Neural cell (in vitro differentiated cells): ENCODE measurements around the gene SMIM31. TPM values are rescaled to one million over a fixed set of nuclear protein-coding genes. Genes with fewer than 3 reads are reported as not detected.

ENCODE experiments used
- H2AFZ ChIP-seq: fragments of 200-600, 300-800 bp; sonication (generic), shearing (Covaris generic); 2 replicates; pipeline ENCODE4 v1.6.0; 2014; ENCODE audit warnings: low read depth, mild to moderate bottlenecking, antibody characterized with exemption, low read length, moderate library complexity
- H3F3A ChIP-seq: fragments of 200-600 bp; shearing (Covaris generic); 2 replicates; pipeline ENCODE4 v1.6.1; 2016; ENCODE audit warnings: mild to moderate bottlenecking, moderate library complexity, mixed read lengths, antibody characterized with exemption, low read length; ENCODE audit not compliant: insufficient read depth, poor library complexity, severe bottlenecking
- H3K27ac ChIP-seq: fragments of 200-600, 300-800 bp; sonication (generic), shearing (Covaris generic); 2 replicates; pipeline ENCODE4 v1.5.1; 2014; ENCODE audit warnings: mild to moderate bottlenecking, low read length, moderate library complexity
- H3K27me3 ChIP-seq: fragments of 300-800, 200-600 bp; sonication (generic), shearing (Covaris generic); 2 replicates; pipeline ENCODE4 v1.6.0; 2014; ENCODE audit warnings: mild to moderate bottlenecking, low read depth, low read length, moderate library complexity; ENCODE audit not compliant: insufficient read depth
- H3K36me3 ChIP-seq: fragments of 300-800, 200-600 bp; sonication (generic), shearing (Covaris generic); 2 replicates; pipeline ENCODE4 v1.5.1; 2014; ENCODE audit warnings: mild to moderate bottlenecking, antibody characterized with exemption, low read length, moderate library complexity; ENCODE audit not compliant: insufficient read depth
- H3K4me2 ChIP-seq: fragments of 300-800, 200-600 bp; sonication (generic), shearing (Covaris generic); 2 replicates; pipeline ENCODE4 v1.6.0; 2014; ENCODE audit warnings: mild to moderate bottlenecking, low read length
- H3K4me3 ChIP-seq: fragments of 300-800, 200-600 bp; sonication (generic), shearing (Covaris generic); 2 replicates; pipeline ENCODE4 v1.5.1; 2014; ENCODE audit warnings: mild to moderate bottlenecking, low read length, moderate library complexity
- H3K79me2 ChIP-seq: fragments of 200-600 bp; shearing (Covaris generic); replicated peaks from 2 replicates; pipeline ENCODE4 v1.6.0; 2014; ENCODE audit warnings: mild to moderate bottlenecking, low read length, moderate library complexity; ENCODE audit not compliant: insufficient read depth
- H3K9ac ChIP-seq: fragments of 300-800, 200-600 bp; sonication (generic), shearing (Covaris generic); 2 replicates; pipeline ENCODE4 v1.6.1; 2016; ENCODE audit warnings: mild to moderate bottlenecking, low read length, mixed read lengths
- H3K9me2 ChIP-seq: fragments of 200-600 bp; shearing (Covaris generic); 2 replicates; pipeline ENCODE4 v1.6.1; 2016; ENCODE audit warnings: mild to moderate bottlenecking, low read length, mixed read lengths; ENCODE audit not compliant: insufficient read depth
- H3K9me3 ChIP-seq: fragments of 200-600, 300-800 bp; sonication (generic), shearing (Covaris generic); 2 replicates; pipeline ENCODE4 v1.6.1; 2016; ENCODE audit warnings: mild to moderate bottlenecking, mixed run types, low read length, moderate library complexity, mixed read lengths
- H4K20me1 ChIP-seq: fragments of 200-600 bp; shearing (Covaris generic); 2 replicates; pipeline ENCODE4 v1.6.1; 2016; ENCODE audit warnings: mild to moderate bottlenecking, mixed run types; ENCODE audit not compliant: insufficient read depth
- EP300 ChIP-seq: fragments of 450-650 bp; conservative IDR thresholded peaks from 2 replicates; pipeline ENCODE4 v1.6.1; 2014; ENCODE audit warnings: antibody characterized with exemption, mild to moderate bottlenecking, moderate library complexity; ENCODE audit not compliant: poor library complexity, severe bottlenecking
- EZH2 ChIP-seq: fragments of 200-600, 300-800 bp; shearing (Covaris generic), sonication (generic); IDR thresholded peaks from 2 replicates; pipeline ENCODE4 v1.6.1; 2014; ENCODE audit warnings: antibody characterized with exemption, low read length, borderline replicate concordance, mild to moderate bottlenecking; ENCODE audit not compliant: insufficient read depth, poor library complexity, severe bottlenecking
- MXI1 ChIP-seq: fragments of 450-650 bp; conservative IDR thresholded peaks from 2 replicates; pipeline ENCODE4 v1.6.1; 2014; ENCODE audit warnings: antibody characterized with exemption, mild to moderate bottlenecking; ENCODE audit not compliant: poor library complexity, severe bottlenecking
- POLR2AphosphoS5 ChIP-seq: IDR thresholded peaks from 2 replicates; pipeline ENCODE4 v1.6.1; 2012
- RAD21 ChIP-seq: fragments of 450-650 bp; conservative IDR thresholded peaks from 2 replicates; pipeline ENCODE4 v1.6.1; 2014; ENCODE audit warnings: antibody characterized with exemption, mild to moderate bottlenecking, moderate library complexity
- SMC3 ChIP-seq: fragments of 450-650 bp; conservative IDR thresholded peaks from 2 replicates; pipeline ENCODE4 v1.6.1; 2014; ENCODE audit warnings: antibody characterized with exemption, mild to moderate bottlenecking, moderate library complexity; ENCODE audit not compliant: poor library complexity
- TAF1 ChIP-seq: IDR thresholded peaks from 2 replicates; pipeline ENCODE4 v1.6.1; 2012; ENCODE audit warnings: low read depth
- polyA plus RNA-seq: library from polyadenylated mRNA; depleted of rRNA; stranded (reverse); fragments of >200 nt; gene quantifications from 2 replicates; pipeline ENCODE4 v1.2.3, GENCODE V29; 2014
- TF ChIP-seq, protein P1 (sequence below): IDR thresholded peaks from 2 replicates; pipeline ENCODE4 v1.6.1; 2012; ENCODE audit warnings: borderline replicate concordance
- TF ChIP-seq, protein P2 (sequence below): fragments of 450-650 bp; IDR thresholded peaks from 2 replicates; pipeline ENCODE4 v1.5.1; 2014; ENCODE audit warnings: antibody characterized with exemption, mild to moderate bottlenecking, moderate library complexity; ENCODE audit not compliant: poor library complexity, severe bottlenecking

The SMIM31 gene
- polyA plus RNA-seq, 1 donor from 2014 or later, result not detected

DNA sequence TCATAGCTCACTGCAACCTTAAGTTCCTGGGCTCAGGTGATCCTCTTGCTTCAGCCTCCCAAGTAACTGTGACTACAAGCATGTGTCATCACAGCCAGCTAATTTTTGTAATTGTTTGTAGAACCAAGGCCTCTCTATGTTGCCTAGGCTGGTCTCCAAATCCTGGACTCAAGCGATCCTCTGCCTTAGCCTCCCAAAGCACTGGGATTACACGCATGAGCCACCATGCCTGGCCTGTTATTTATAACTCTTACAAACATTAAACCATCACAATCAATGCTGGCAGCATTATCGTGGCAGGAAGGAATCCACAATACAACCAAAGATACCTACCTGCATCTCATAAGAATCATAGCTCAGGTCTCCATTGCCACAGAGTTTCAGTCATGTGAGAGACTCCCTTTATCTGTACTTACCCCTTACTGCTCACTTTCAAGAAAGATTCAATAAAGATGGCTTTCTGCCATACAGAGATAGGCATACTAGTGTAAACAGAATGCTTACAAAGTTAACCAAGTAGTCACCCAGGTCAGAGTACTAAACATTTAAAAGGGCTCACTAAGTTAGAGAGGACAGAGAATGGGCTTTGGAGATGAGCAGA is 48.5 kb downstream of the SMIM31 start:
- Histone ChIP-seq H3K4me2 (no peak overlapping the region), H3K9ac (no peak overlapping the region), H2AFZ (no peak overlapping the region), H3K4me3 (no peak overlapping the region), H3F3A (no peaks in the 10 kb centered on the region), H3K79me2 (no peaks in the 10 kb centered on the region), H3K9me3 (no peaks in the 10 kb centered on the region), H4K20me1 (no peaks in the 10 kb centered on the region), H3K9me2 (no peaks in the 10 kb centered on the region), H3K36me3 (no peaks in the 10 kb centered on the region), H3K27me3 (no peaks in the 10 kb centered on the region), H3K27ac (no peak overlapping the region)
- TF ChIP-seq, protein P1, sequence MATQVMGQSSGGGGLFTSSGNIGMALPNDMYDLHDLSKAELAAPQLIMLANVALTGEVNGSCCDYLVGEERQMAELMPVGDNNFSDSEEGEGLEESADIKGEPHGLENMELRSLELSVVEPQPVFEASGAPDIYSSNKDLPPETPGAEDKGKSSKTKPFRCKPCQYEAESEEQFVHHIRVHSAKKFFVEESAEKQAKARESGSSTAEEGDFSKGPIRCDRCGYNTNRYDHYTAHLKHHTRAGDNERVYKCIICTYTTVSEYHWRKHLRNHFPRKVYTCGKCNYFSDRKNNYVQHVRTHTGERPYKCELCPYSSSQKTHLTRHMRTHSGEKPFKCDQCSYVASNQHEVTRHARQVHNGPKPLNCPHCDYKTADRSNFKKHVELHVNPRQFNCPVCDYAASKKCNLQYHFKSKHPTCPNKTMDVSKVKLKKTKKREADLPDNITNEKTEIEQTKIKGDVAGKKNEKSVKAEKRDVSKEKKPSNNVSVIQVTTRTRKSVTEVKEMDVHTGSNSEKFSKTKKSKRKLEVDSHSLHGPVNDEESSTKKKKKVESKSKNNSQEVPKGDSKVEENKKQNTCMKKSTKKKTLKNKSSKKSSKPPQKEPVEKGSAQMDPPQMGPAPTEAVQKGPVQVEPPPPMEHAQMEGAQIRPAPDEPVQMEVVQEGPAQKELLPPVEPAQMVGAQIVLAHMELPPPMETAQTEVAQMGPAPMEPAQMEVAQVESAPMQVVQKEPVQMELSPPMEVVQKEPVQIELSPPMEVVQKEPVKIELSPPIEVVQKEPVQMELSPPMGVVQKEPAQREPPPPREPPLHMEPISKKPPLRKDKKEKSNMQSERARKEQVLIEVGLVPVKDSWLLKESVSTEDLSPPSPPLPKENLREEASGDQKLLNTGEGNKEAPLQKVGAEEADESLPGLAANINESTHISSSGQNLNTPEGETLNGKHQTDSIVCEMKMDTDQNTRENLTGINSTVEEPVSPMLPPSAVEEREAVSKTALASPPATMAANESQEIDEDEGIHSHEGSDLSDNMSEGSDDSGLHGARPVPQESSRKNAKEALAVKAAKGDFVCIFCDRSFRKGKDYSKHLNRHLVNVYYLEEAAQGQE, result no peak
- TF ChIP-seq MXI1 (no peak), POLR2AphosphoS5 (no peak), TAF1 (no peak), RAD21 (no peak), EZH2 (no peak), SMC3 (no peak), EP300 (no peak)
- TF ChIP-seq, protein P2, sequence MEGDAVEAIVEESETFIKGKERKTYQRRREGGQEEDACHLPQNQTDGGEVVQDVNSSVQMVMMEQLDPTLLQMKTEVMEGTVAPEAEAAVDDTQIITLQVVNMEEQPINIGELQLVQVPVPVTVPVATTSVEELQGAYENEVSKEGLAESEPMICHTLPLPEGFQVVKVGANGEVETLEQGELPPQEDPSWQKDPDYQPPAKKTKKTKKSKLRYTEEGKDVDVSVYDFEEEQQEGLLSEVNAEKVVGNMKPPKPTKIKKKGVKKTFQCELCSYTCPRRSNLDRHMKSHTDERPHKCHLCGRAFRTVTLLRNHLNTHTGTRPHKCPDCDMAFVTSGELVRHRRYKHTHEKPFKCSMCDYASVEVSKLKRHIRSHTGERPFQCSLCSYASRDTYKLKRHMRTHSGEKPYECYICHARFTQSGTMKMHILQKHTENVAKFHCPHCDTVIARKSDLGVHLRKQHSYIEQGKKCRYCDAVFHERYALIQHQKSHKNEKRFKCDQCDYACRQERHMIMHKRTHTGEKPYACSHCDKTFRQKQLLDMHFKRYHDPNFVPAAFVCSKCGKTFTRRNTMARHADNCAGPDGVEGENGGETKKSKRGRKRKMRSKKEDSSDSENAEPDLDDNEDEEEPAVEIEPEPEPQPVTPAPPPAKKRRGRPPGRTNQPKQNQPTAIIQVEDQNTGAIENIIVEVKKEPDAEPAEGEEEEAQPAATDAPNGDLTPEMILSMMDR, result no peak

DNA sequence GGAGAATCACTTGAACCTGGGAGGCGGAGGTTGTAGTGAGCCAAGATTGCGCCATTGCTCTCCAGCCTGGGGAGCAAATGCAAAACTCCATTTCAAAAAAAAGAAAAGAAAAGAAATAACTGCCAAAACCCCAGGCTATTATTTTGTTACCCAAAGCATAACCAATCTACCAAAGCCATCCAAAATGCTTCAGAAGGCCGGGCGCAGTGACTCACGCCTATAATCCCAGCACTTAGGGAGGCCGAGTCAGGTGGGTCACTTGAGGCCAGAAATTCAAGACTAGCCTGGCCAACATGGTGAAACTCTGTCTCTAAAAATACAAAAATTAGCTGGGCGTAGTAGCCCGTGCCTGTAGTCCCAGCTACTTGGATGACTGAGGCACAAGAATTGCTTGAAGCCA is 49.8 kb downstream of the SMIM31 start:
- Histone ChIP-seq H3K9ac (no peak overlapping the region), H3K79me2 (no peaks in the 10 kb centered on the region), H3K9me2 (no peaks in the 10 kb centered on the region), H4K20me1 (no peaks in the 10 kb centered on the region), H3K36me3 (no peaks in the 10 kb centered on the region), H3K9me3 (no peaks in the 10 kb centered on the region), H3K4me2 (no peak overlapping the region), H3K4me3 (no peak overlapping the region), H3F3A (no peaks in the 10 kb centered on the region), H3K27me3 (no peaks in the 10 kb centered on the region), H2AFZ (no peak overlapping the region), H3K27ac (no peak overlapping the region)
- no peak for TF ChIP-seq TAF1
- TF ChIP-seq EP300, result no peak
- no peak for TF ChIP-seq MXI1
- TF ChIP-seq, protein P2, result no peak
- no peak for TF ChIP-seq SMC3
- no peak for TF ChIP-seq RAD21
